Cardiac muscle cell (in vitro differentiated cells and primary cell): Measurements from ENCODE around the gene MAST4. TPM values are rescaled to one million over a fixed set of nuclear protein-coding genes. Genes with fewer than 3 reads are reported as not detected.
A peak's percentile ranks its signal among the peaks of the same experiment; 100 is the strongest.

Experiments used
- DNase-seq, 2 donors: peaks; one replicate each; pipeline versions ENCODE4 v3.0.0 to v3.0.0-alpha.2; 2010 to 2017; ENCODE audit warnings: low read depth in 1 of 2, low spot score in 1 of 2
- H3K27ac ChIP-seq: fragments of 200-600 bp; sonication (generic); 2 replicates; pipeline ENCODE4 v1.5.1; 2016
- H3K27me3 ChIP-seq: fragments of 200-600 bp; sonication (generic); 2 replicates; pipeline ENCODE4 v1.6.0; 2016; ENCODE audit warnings: control low read depth
- H3K36me3 ChIP-seq: fragments of 200-600 bp; sonication (generic); 2 replicates; pipeline ENCODE4 v1.5.1; 2016; ENCODE audit warnings: control low read depth
- H3K4me1 ChIP-seq: fragments of 200-600 bp; sonication (generic); 2 replicates; pipeline ENCODE4 v1.8.1; 2017; ENCODE audit warnings: low read depth, mild to moderate bottlenecking, mixed run types
- H3K4me3 ChIP-seq: fragments of 200-600 bp; sonication (generic); 2 replicates; pipeline ENCODE4 v1.5.1; 2016; ENCODE audit warnings: mild to moderate bottlenecking
- H3K9me3 ChIP-seq: fragments of 200-600 bp; sonication (generic); 2 replicates; pipeline ENCODE4 v1.5.1; 2017; ENCODE audit warnings: low read depth, mild to moderate bottlenecking, control low read depth
- polyA plus RNA-seq: library from polyadenylated mRNA; unstranded; fragments of >200 nt; fragmentation: Nextera tagmentation; extraction: Ambion mirVana; gene quantifications from 2 replicates; pipeline ENCODE4 v1.2.1, GENCODE V29; 2016
- total RNA-seq: library from RNA; depleted of rRNA; stranded (reverse); fragments of >200 nt; gene quantifications from 2 replicates; pipeline ENCODE4 v1.2.3, GENCODE V29; 2016
- TF ChIP-seq, protein P1 (sequence below): IDR thresholded peaks from 2 replicates; pipeline ENCODE4 v1.5.1; 2012; ENCODE audit warnings: low read depth, mild to moderate bottlenecking, low read length

Gene MAST4
- total and polyA plus RNA-seq, 2 experiments from 2014 or later: 33.1 to 58.0 TPM

DNA sequence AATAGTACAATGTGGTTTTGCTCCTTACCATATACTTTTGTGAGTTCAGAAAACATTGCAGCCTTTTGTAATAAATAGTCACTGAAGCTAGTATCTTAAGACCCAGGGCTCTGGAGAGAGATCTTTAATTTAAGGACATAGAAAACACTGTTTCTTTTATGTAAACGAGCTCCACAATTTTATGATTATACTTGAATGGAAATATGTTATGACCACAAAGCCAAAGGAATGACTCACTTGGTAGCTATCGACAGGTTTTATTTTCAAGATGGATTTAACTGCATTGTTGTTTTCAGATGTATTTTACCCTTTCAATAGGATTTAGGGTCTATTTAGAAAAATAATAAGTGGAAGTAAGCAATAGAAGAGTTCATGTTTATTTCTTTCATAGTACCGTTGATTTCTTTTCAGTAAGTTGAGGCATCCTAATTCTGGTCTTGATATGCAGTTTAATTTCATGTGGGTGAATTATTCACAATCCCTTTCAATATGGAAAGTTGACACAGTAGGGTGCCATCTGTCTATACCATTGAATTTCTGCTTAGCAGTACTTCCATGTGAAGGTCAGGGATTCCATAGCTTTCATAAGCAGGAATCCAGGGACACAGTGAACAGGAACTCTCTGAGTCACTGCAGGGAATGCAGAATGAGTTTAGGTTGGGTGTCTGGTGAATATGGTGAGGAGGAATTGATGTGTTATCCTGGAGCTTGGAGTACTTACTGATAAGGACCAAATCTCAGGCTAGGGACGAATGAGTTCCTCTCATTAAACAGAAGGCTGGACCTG, 442.8 kb downstream of the MAST4 start:
- Histone ChIP-seq H3K36me3 (no peaks in the 10 kb centered on the region), H3K4me3 (no peak overlapping the region), H3K27me3 (no peaks in the 10 kb centered on the region), H3K9me3 (no peaks in the 10 kb centered on the region), H3K27ac (peak overlapping the region; percentile 67), H3K4me1 (peaks cover 59% of the 10 kb centered on the region)
- TF ChIP-seq, protein P1, sequence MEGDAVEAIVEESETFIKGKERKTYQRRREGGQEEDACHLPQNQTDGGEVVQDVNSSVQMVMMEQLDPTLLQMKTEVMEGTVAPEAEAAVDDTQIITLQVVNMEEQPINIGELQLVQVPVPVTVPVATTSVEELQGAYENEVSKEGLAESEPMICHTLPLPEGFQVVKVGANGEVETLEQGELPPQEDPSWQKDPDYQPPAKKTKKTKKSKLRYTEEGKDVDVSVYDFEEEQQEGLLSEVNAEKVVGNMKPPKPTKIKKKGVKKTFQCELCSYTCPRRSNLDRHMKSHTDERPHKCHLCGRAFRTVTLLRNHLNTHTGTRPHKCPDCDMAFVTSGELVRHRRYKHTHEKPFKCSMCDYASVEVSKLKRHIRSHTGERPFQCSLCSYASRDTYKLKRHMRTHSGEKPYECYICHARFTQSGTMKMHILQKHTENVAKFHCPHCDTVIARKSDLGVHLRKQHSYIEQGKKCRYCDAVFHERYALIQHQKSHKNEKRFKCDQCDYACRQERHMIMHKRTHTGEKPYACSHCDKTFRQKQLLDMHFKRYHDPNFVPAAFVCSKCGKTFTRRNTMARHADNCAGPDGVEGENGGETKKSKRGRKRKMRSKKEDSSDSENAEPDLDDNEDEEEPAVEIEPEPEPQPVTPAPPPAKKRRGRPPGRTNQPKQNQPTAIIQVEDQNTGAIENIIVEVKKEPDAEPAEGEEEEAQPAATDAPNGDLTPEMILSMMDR: no peak
- DNase-seq: peak; percentile 58 to 67

DNA sequence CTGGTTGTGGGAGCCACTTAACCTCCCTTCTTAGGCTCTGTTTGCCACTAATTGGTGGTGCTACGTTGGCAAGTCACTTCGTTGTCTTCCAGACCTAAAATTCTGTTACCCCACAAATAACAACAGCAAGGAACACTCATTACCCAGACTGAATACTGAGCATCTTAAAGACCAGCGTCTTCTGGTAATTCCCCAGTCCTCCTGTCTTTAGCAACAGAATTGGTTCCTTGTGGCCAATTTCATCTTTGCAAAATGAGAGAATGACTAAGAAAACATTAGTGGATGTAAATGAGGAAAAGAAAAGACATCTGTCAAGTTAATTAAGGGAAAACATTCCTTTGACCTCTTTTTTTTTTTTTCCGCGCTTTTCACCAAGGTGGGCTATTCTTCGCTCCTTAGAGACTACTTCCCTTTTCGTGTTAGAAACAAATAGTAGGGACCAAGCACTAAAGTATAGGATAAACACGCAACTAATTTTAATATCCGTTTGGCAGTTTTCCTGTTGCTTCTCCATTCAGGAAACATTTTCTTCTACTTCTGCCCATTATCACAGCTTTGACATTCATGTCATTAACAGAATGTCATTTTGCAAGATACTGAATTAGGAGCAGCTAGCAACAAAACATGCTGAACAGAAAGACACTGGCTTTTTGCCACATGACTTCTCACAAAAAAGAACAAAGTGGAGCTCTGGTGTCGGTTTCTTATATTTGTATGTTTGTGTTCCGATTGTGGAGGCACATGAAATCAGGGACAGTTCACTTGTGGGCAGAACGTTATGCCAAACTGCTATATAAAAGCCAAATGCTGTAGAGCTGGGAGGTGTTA, 446.2 kb downstream of the MAST4 start:
- Histone ChIP-seq H3K27me3 (no peaks in the 10 kb centered on the region), H3K9me3 (no peaks in the 10 kb centered on the region), H3K4me3 (no peak overlapping the region), H3K27ac (peak overlapping the region; percentile 37), H3K36me3 (no peaks in the 10 kb centered on the region), H3K4me1 (peaks cover 66% of the 10 kb centered on the region)
- DNase-seq: peak in 1 of 2 donors; percentile 46
- TF ChIP-seq, protein P1: no peak

DNA sequence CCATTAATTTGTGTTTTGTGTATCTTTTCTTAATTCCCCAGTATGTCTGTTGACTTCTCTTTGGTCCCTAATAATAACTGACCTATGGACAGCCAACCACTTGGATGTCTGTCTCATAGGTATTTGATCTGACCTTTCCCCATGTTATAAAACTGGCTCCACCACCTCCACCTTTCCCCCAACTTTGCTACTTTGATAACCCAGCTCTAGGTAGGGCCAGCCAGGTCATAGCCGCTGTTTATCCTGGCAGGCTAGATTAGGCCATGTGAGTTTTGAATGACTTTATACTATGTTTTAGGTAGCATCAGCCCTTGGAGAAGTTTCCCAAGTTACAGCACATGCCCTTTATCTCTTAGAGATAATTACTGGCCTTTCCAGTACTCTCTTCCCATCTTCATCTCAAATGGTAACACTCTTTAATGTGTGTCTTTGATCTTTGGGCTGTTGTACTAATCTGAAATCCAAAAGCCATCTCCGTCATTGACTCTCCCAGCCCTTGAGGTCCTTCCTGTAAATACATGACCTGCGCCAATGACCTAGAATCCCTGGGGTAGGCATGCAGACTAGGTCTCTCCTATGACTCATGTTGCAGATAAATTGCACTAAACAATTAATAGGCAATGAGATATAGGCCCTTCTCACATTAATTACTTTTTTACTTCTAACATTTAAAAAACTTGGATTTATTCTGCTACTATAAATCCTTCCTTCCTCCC, 447.8 kb downstream of the MAST4 start:
- DNase-seq: no peak
- H3K4me1 ChIP-seq: peaks cover 59% of the 10 kb centered on the region
- H3K36me3 ChIP-seq: no peaks in the 10 kb centered on the region
- no peak overlapping the region for H3K27ac ChIP-seq
- H3K9me3 ChIP-seq: no peaks in the 10 kb centered on the region
- H3K27me3 ChIP-seq: no peaks in the 10 kb centered on the region
- no peak overlapping the region for H3K4me3 ChIP-seq
- TF ChIP-seq, protein P1: no peak

DNA sequence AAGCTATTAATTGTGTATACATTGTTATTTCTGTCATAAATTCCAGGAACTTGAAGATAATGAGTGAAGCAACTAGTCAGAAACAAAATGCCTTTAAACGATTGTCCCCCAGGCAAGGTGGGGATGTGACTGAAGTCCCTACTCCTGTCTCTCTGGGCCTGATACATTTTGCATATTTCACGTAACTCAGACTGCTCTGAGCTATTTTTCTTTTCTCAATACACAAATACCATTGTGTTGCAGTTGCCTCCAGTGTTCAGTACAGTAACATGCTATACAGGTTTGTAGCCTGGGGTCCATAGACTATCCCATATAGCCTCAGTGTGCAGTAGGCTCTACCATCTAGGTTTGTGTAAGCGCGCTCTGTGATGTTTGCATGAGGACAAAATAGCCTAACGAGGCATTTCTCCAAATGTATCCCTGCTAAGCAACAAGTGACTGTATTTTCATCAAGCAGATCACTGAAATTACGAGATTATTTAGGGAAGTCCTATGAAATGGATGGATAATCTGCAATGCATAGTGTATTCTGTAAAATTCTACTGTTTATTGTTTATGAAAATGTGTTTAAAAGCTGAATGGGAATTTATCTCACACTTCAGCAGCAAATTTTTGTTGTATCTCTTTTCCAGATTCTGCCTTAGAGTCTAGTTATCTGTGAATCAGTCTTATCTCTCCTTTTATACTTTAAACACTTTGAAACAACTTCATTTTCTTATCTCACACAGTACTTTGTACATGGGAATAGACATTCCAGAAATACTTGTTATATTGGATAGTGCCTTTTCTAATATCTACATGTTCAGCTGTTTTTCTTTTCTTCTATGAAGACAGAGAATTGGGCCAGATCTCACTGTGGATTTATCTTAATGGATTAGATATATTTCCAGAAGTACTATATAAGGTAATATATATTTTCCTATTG, 449.9 kb downstream of the MAST4 start:
- TF ChIP-seq, protein P1: no peak
- Histone ChIP-seq H3K4me1 (peaks cover 52% of the 10 kb centered on the region), H3K4me3 (no peak overlapping the region), H3K27me3 (no peaks in the 10 kb centered on the region), H3K9me3 (no peaks in the 10 kb centered on the region), H3K36me3 (no peaks in the 10 kb centered on the region), H3K27ac (peak overlapping the region; percentile 43)
- DNase-seq: no peak

DNA sequence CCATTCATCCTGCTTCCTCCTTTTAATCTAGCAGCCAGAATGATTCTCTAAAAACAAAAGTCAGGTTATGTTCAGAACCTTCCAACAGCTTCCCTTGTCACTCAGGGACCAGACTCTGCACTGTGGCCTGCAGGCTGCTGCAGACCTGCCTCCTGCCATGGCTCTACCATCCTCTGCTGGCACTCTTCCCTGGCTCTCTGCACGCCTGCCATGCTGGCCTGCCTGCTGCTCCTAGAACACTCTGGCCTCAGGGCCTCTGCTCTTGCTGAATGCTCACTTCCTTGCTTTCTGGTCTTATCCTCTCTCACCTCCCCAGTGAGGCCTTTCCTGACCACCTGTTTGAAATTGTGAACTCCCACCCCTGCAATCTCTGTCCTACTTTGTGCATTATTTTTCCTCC, 451.0 kb downstream of the MAST4 start:
- TF ChIP-seq, protein P1: no peak
- peak in 1 of 2 donors; percentile 18 for DNase-seq

More for the DNA sequence above, 451.0 kb downstream of the MAST4 start:
- H3K36me3 ChIP-seq: no peaks in the 10 kb centered on the region
- peaks cover 50% of the 10 kb centered on the region for H3K4me1 ChIP-seq
- no peak overlapping the region for H3K4me3 ChIP-seq
- peak overlapping the region; percentile 43 for H3K27ac ChIP-seq
- H3K9me3 ChIP-seq: no peaks in the 10 kb centered on the region
- H3K27me3 ChIP-seq: no peaks in the 10 kb centered on the region
